Stimulated activated CD8-positive, alpha-beta memory T cell treated with anti-CD3 and anti-CD28 coated beads, Interleukin-4, amount 100 ng/mL, for 1 hour (primary cell): Measurements from ENCODE around the gene MECR.

ENCODE experiments used
- DNase-seq, 2 donors: peaks; one replicate each; pipeline ENCODE4 v3.0.0-alpha.2; 2020; ENCODE audit warnings: low read depth in 2 of 2, low spot score in 1 of 2

Gene MECR, protein sequence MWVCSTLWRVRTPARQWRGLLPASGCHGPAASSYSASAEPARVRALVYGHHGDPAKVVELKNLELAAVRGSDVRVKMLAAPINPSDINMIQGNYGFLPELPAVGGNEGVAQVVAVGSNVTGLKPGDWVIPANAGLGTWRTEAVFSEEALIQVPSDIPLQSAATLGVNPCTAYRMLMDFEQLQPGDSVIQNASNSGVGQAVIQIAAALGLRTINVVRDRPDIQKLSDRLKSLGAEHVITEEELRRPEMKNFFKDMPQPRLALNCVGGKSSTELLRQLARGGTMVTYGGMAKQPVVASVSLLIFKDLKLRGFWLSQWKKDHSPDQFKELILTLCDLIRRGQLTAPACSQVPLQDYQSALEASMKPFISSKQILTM

DNA sequence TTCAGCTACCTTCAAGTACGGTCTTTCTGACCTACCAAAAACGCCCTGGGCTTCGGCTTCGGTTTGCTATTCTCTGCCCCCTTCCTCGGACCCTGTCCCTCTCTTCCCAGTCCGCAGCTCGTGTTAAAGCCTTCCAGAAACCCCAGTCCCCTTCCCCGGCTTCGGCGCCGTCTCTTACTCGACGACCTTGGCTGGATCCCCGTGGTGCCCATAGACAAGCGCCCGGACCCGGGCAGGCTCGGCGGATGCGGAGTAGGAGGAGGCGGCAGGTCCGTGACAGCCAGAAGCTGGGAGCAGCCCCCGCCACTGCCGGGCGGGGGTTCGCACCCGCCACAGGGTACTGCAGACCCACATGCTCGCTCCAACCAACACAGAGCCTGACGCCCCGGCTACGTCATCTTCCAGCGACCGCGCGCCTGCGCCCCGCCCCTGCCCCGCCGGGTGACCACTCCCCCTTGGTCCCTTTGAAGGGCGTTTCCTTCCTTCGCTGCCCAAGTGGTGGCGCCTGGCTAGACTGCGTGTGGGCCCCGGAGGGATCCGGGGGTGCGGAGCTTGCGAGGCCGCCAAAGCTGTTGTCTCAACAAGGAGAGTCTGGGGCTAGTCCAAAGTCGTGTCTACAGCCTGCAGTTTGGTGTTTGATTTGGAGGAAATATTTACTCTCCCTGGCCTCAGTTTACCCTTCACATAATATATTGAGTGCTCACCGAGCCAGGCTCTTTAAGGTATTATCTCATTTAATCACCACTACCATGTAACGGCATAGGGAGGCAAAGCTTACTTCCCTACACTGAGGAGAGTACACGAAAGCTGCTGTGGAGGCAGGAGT is at the start of gene MECR:
MECR (minus strand) TSS at position 382 of the 826 bp plus-strand sequence; CDS start at position 354, 28 bp downstream.
- peak; percentile 90 to 95 for DNase-seq

DNA sequence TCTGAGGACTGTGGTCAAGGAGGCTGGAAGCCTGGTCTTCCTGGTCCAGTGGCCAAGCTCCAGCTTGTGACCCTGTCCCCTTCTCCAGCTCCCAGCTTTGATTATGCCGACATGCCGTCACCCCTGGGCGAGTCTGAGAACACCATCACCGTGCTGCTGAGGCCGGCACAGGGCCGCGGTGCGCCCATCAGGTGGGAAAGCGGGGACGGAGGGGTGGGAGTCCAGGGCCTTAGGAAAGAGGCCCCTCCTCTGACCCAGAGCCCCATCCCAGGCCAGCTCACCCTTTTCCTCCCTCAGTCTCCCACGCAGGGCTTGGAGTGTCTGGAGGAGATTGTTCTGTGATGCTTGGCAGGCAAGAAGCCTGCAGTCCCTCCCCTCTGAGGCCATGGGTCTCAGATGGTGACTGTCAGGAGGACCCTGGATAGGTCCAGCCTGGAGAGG is 49.2 kb upstream of the MECR start:
- no peak for DNase-seq

DNA sequence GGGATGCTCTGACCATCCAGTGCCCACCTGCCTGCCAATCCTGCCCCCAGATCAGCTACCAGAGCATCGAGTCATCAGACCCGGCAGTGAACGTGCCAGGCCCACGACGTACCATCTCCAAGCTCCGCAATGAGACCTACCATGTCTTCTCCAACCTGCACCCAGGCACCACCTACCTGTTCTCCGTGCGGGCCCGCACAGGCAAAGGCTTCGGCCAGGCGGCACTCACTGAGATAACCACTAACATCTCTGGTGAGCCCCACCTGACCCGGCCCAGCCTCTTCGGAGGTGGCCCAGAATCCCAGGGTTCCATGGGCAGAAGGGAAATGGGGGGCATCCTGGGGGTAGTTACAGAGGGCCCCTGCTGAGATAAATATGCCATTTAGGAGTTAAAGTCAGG is 48.7 kb upstream of the MECR start:
- DNase-seq: no peak

DNA sequence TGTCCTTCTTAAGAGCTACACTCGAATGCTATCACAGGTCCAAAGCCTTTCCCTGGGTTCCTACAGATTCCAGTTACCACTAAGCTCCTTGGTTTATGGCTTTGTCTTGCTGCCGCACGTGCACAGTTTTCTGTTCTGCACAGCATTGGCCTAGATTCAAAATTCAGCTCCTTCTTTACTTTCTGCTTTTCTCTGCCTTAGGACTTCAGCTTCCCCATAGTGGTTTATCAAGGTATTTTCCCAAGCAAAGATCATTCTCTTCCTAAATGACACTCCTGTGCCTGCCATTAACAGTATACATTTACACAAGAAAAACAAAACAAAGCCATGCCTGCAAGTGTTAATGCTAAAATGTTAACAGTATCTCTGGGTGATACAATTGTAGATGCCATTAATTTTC is 47.4 kb upstream of the MECR start:
- no peak for DNase-seq

DNA sequence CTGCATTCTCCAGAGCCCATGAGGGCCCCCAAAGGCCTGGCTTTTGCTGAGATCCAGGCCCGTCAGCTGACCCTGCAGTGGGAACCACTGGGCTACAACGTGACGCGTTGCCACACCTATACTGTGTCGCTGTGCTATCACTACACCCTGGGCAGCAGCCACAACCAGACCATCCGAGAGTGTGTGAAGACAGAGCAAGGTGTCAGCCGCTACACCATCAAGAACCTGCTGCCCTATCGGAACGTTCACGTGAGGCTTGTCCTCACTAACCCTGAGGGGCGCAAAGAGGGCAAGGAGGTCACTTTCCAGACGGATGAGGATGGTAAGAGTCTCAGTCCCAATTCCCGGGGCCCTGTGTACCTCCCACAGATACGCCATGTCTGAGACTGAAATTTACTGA is 44.7 kb upstream of the MECR start:
- DNase-seq: no peak

DNA sequence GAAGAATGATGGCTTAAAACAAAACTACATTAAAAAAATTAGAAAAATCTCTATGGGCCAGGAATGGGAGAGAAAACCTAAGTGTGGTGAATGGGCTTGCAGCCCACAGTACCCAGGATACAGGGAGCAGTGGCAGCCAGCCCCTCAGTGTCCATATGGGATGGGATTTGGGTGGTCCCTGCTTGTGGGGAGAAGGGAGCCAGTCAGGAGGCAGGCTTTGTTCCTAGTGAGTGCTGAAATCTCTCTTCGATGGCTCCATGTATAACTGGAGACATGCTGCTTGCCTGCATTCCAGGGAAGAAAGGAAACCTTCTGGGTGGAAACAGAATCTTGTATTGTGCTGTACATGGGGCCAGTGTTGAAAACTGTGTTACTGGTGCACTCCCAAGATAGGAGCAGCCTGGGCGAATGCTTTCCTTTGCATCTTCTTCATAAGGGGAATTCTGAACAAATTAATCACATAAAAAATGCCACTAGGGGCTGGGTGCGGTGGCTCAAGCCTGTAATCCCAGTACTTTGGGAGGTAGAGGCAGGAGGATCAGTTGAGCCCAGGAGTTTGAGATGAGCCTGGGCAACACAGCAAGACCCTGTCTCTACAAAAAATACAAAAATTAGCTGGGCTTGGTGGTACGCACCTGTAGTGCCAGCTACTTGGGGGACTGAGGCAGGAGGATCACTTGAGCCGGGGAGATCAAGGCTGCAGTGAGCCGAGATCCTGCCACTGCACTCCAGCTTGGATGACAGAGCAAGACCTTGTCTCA is 41.6 kb upstream of the MECR start:
- no peak for DNase-seq

DNA sequence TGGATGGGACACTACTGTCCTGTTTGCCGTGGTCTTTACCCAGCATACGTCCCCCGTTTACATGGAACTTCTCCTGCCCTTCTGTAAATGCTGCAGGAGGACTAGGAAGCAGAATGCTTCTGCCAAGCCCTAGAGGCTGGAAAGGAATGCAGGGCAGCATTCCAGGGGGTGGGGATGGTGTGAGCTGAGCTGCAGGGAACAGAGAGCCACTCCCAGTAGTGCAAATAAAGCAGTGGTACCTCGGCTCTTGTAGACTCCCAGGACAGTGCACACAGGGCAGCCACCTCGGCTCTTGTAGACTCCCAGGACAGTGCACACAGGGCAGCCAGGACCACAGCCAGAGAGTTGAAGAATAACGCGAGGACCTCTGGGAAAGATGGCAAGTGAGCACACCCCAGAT is 41.0 kb upstream of the MECR start:
- no peak for DNase-seq

DNA sequence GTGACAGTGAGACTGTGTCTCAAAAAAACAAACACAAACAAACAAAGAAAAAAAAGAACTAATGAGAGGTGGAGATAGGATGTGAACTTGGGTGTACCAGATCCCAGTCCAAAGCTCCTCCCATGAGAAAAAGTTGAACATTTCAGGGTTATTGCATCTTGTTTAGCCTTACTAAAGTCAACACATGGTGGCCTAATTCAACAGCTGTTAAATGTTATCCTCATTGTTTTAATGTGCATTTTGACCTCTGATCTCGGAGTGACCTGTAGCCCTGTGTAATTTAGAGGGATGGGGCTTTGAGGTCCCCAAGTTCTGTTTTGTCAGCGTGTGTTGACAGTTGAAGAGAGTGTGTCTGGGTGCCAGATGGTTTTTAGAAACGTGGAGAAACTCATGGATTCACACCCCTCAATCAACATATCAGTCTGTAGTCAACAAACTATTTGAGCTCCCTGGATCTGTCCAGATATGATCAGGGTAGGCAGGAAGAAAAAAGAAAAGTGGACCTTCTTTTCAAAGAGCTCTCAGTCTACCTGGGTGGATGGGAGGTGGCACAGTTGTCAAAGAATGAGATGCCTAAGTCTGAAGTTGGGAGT is 40.3 kb upstream of the MECR start:
- no peak for DNase-seq

DNA sequence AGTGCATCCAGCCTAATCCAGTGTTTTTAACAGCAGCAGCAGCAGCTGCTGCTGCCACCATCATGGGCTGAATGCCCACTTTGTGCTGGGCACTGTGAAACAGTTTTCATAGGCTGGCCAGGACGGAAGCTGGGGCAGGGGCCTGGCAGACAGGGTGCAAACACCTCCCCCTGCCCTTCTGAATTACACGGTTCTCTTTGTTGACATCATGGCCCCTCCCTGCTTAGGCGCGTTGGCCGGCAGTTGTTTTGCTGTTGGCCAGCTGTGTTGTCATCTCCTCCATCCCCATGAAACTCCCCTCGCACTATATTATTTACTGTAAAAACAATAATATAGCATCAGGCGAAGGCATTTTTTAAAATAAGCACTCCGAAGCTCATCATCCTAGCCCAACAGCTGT is 38.6 kb upstream of the MECR start:
- no peak for DNase-seq

DNA sequence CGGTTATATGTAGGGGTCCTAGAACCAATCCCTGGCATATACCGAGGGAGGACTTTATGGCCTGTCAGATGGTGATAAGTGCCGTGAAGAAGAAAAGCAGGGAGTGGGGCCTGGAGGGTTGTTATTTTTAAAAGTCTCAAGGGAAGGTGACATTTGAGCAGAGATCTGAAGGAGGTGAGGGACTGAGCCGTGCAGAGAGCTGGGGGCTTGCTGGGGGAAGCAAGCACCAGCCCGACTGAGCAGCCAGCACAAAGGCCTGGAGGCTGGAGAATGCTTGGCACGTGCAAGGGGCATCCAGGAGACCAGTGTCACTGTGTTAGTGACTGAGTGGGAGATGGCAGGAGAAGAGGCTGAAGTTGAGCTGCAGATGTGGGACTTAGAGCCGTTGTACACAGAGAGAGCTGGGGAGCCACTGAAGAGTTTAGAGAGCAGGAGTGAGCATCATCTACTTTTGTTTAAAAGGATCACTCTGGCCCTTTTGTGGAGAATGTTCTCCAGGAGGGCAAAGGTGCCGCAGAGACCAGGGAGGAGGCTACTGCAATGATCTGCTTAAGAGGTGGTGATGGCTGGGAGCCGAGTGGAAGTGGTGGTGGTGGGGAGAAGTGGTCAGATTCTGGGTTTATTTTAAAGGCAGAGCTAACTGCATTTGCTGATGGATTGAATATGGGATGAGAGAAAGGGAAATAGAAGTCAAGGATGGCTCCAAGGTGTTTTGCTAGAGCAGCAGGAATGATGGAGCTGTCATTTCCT is 36.8 kb upstream of the MECR start:
- DNase-seq: no peak

DNA sequence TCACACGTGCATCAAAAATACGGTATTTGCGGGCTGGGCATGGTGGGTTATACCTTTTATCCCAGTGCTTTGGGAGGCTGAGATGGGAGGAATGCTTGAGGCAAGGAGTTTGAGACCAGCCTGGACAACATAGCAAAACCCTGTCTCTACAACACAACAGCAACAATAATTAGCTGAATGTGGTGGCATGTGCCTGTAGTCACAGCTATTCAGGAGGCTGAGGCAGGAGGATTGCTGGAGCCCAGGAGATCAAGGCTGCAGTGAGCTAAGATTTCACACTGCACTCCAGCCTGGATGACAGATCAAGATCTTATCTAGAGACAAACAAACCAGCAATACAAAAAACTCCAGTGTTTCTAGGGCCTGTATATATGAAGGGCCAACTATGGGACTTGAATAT is 36.2 kb upstream of the MECR start:
- no peak for DNase-seq

DNA sequence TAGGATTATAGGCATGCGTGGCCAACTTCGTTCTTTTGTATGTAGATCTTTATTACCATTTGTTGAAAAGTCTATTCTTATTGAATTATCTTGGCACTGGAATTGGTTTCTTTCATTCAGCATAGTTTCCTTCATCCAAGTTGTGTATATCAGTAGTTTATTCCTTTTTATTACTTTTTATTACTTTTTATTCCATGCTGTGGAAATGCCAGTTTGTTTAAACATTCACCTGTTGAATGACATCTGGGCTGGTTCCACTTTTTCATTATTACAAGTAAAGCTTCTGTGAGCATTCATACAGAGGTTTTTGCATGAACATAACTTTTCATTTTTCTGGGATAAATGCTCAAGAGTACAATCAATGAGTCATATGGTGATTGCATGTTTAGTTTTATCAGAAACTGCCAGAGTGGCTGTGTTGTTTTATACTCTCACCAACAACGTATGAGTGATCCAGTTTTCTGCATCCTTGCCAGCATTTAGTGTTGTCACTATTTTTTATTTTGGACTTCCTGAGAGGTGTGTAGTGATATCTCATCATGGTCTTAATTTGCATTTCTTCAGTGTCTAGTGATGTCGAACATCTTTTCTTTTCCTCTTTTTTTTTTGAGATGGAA is 34.1 kb upstream of the MECR start:
- DNase-seq: no peak

DNA sequence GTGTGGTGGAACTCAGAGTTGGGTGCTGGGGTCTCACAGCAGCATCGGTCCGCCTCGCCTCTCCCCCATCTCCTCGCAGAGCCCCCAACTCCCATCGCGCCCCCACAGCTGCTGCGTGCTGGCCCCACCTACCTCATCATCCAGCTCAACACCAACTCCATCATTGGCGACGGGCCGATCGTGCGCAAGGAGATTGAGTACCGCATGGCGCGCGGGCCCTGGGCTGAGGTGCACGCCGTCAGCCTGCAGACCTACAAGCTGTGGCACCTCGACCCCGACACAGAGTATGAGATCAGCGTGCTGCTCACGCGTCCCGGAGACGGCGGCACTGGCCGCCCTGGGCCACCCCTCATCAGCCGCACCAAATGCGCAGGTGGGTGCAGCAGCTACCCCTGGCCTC is 29.8 kb upstream of the MECR start:
- DNase-seq: no peak

DNA sequence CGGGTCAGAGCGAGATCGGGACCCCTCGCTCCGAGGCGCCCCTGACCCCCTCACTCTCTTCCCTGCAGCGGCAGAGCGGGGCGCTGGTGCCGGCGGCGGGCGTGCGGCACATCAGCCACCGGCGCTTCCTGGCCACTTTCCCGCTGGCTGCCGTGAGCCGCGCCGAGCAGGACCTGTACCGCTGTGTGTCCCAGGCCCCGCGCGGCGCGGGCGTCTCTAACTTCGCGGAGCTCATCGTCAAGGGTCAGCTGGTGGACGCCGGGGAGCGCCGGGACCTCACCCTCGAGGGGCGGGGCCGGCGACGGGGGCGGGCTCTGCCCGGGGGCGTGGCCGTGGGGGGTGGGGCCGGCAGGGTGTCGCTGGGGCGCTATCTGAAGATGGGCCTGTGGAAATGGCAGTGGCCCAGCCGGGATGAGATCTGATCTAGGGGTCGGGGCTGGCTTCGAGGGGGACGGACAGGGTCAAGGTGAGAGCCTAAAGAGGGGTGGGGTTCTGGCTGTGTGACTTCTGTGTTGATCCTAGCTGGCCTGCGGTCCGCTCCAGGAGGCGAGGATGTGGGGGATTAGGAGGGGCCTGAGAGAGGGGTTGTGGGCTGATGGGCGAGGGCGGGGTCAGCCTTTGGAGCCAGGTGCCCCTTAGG is 29.2 kb upstream of the MECR start:
- DNase-seq: no peak

DNA sequence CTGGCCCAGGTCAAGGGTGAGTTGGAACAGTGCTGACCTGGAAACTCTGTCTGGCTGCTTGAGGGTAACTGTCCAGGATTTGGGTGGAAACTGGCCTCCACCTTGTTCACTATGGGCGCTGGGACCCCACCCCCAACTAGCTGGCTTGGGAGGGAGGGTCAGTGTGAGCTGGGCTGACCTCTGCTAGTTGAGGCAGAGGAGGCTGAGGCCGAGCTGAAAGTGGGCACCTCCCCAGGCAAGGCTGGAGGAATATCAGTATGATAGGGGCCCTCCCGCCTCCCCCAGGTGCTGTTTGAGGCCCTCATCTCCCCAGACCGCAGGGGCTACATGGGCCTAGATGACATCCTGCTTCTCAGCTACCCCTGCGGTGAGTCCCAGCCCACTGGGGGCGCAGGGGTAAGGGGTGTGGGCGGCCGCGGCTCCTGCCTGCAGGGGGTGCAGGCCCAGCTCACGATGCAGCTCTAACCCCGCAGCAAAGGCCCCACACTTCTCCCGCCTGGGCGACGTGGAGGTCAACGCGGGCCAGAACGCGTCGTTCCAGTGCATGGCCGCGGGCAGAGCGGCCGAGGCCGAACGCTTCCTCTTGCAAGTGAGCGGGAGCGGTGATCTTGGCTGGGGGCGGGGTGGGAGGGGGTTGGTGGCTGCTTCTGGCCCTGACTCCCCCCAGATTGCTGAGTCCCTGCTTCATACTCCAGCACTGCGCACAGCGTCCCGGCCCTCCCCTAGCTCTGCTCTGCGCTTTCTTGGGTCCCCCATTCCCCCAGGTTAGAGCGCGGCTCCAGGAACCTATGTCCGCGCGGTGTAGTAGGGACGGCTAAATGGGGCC is 28.5 kb upstream of the MECR start:
- no peak for DNase-seq

DNA sequence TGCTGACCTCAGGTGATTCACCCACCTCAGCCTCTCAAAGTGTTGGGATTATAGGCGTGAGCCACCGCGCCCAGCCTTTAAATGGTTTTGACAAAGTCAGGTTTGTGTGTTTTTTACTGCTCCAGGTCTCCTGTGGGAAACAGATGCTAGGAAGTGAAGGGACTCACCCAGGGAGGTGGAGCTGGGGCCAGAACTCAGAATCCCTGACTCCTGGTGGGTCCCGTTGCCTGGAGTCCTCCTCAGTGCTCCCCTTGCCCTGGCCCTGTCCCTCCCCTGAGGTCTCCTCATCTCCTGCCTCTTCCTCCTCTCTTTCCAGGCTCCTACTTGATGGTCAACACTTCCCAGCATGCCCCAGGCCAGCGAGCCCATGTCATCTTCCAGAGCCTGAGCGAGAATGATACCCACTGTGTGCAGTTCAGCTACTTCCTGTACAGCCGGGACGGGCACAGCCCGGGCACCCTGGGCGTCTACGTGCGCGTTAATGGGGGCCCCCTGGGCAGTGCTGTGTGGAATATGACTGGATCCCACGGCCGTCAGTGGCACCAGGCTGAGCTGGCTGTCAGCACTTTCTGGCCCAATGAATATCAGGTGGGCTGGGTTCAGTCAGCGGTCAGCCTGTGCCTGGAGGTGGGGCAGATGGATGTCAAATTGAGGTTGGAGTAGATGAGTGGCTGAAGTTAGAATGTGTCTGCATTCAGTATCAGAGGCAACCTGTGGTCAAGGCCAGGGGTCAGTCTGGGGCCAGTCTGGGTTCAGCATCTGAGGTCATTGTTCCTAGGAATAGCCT is 27.6 kb upstream of the MECR start:
- no peak for DNase-seq

DNA sequence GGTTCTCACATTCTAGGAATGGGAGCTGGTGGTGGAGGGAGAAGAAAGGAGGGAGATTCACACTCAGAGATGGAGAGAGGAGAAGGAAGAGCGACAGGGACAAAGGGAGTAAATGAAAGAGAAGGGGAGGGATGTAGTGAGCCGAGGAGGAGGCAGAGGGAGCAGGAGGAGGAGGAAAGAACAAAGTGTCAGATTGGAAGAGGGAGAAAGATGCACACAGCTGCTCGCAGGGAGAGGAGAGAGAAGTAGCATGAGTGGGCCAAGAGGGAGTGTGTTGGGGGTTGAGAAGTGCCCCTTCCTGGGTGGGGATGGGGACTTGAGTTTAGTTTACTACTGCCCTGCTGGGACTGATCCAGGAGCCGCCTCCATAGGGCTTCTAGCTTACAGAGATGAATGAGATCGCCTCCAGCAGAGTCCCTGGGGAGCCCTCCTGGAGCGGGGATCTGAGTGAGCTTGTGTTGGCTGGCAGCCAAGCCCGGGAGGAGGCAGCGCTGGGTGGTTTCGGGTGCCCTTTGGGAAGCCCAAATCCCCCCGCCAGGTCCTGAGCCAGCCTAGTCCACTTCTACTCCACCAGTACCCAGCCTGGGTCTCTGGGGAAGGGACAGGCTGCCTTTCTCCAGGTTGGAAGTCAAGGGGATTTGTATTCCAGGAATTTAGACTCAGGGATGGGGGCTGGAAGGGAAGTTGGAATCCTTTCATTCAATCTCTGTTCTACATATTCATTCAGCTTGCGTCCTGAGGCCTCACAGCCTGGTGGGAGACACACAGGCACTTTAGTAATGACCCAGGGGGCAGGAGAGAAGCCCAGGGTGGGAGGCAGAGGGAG is 26.5 kb upstream of the MECR start:
- DNase-seq: no peak
